OCI-LY3 (cell line): Measurements from ENCODE around the gene EDDM13.

Experiments used
- CTCF ChIP-seq: fragments of 200-600, 300-600 bp; sonication (generic); IDR thresholded peaks from 2 replicates; pipeline ENCODE4 v1.5.1; 2014; ENCODE audit warnings: antibody characterized with exemption, low read length, low read depth
- EZH2phosphoT487 ChIP-seq: fragments of 200-600 bp; shearing (Covaris generic); IDR thresholded peaks from 2 replicates; pipeline ENCODE4 v1.6.1; 2018; ENCODE audit warnings: antibody characterized with exemption, mixed run types, low read depth

GRCh38 chr19:56261145-56261544, 11.4 kb upstream of the EDDM13 start:
- TF ChIP-seq CTCF: no peak
- no peak for TF ChIP-seq EZH2phosphoT487
